Frontal cortex (tissue), 4 donors: ENCODE results near the gene FBXO3. TPM values are rescaled to one million over a fixed set of nuclear protein-coding genes. Genes with fewer than 3 reads are reported as not detected.

Experiments
- DNase-seq, 2 donors: peaks; one replicate each; pipeline ENCODE4 v3.0.0; 2012; ENCODE audit warnings: low spot score in 2 of 2
- FAIRE-seq: peaks from 2 replicates; lab custom pipeline; 2012; peaks lifted over from hg19 to GRCh38; lab: Jason Lieb, UNC
- total RNA-seq: library from RNA; depleted of rRNA; stranded (reverse); fragments of >200 nt; gene quantifications from one replicate; pipeline ENCODE4 v1.2.3, GENCODE V29; 2014
- donor health status: control.
- donor health status: control.
- donor health status: control.

Gene FBXO3
- total RNA-seq, 1 donor from 2014 or later = 90.9 TPM

GRCh38 chr11:33706546-33706945, 67.8 kb downstream of the FBXO3 start:
- FAIRE-seq (no peak), DNase-seq (no peak)

GRCh38 chr11:33704240-33705002, 69.9 kb downstream of the FBXO3 start:
- no peak for DNase-seq
- FAIRE-seq = no peak

- DNase-seq (no peak), FAIRE-seq (no peak)
These were observed 70.5 kb downstream of the FBXO3 start for GRCh38 chr11:33703788-33704187.

DNA sequence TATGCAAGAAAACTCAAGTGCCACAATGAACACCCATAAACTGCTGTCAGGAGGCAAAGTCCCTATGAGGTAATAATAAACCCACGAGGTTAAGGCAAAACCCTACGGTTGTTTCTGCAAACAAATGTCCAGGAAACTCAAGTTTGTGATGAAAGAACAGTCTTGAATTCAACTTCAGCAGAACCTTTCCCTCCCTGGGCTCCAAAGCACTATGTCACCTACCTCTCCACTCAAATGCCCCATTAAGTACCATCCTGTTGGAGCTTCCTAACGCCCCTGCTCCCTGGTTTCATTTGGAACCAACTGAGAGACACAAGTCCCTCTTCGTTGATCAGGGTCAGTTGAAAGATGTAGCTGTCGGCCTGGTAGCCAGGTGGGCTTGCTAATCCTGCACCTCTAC, 71.1 kb downstream of the FBXO3 start:
- DNase-seq (no peak), FAIRE-seq (no peak)

DNA sequence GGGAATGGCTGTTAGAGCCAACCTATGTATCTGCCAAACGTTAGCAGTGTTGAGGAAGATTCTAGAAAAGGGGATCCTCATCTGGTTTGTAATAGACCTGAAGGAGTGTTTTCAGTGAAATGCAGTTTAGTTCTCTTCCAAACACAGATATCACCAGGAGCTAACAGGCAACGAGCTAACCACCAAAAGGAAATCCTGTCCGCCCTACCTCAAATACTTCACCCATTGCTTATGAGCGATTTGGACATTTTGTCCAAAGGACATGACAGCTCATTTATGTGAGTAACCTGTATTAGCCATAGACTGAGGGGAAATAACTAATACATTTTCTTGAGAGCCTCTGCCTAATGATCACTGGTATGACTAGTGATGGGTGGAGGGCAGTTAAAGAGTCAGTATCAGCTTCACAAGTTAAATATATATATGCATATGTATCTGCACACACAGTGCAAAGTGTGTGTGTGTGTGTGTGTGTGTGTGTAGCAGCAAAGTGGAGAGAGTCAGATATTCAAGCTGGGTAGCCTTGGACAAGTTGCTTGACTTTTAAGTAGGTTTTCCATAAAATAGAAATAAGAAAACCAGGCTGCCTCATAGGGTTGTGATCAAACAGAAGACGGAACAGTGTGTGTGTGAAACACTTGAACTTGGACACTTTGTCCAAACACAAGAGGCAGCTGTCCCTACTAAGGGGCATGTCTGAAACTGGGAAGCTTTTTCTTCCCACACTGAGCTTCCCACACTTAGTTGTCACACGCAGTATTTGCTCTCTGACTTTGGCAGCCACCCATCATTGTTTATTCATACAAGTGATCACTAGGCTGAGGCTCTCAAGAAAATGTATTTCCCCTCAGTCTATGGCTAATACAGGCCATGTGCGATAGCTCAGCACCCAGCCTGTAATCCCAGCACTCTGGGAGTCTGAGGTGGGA, 72.8 kb downstream of the FBXO3 start:
- DNase-seq = peak in 1 of 2 donors; percentile 55

GRCh38 chr11:33700502-33701271, 73.6 kb downstream of the FBXO3 start, which contains the start of gene C11orf91:
TSS of gene C11orf91 (minus strand) at chr11:33700826. CDS start at chr11:33700740, 86 bp downstream.
- DNase-seq (peak; percentile 88), FAIRE-seq (no peak)

More for the DNA sequence above, 72.8 kb downstream of the FBXO3 start:
- FAIRE-seq = no peak

- DNase-seq (no peak), FAIRE-seq (no peak)
These were observed 74.2 kb downstream of the FBXO3 start for GRCh38 chr11:33700063-33700501.

DNA sequence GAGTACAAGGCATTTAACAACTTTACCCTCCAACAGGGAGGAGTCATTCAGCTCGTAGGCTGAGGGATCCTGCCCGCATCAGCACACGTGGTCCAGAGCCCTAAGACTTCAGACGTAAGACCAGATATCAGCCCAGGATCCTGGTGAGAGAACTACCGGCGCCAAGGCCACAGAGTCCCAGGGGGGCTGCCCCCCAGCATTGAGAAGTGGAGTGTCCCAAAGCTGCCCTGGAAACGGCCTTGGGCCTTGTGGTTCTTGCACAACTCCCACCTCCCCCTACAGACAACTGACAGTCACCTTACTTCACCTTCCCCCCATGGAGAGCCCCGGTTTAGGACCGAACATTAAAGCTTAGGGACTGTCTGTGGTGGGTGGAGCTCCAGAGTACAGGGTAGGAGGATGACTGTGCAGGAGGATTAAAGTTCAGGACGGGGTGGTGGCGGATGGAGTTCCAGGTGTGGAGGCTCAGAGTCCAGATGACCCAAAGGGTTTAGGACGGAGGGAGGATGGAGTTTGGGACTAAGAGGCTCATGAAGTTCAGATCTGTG, 74.7 kb downstream of the FBXO3 start:
- FAIRE-seq = no peak
- DNase-seq = no peak

DNA sequence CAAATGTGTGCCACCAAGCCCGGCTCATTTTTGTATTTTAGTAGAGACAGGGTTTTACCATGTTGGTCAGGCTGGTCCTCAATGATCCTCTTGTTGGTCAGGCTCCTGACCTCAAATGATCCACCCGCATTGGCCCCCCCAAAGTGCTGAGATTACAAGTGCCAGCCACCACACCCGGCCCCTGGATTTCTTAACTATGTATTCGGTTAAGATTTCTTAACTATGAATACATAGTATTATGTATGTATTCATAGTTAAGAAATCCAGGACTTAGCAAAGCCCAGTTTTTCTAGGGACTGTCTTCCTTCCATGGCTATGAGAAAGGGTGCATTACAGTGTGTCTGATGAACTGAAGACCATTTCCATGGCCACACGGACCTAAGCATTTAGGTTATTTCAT, 75.4 kb downstream of the FBXO3 start:
- FAIRE-seq (no peak), DNase-seq (no peak)

GRCh38 chr11:33697997-33698396, 76.3 kb downstream of the FBXO3 start:
- FAIRE-seq (no peak), DNase-seq (no peak)

DNA sequence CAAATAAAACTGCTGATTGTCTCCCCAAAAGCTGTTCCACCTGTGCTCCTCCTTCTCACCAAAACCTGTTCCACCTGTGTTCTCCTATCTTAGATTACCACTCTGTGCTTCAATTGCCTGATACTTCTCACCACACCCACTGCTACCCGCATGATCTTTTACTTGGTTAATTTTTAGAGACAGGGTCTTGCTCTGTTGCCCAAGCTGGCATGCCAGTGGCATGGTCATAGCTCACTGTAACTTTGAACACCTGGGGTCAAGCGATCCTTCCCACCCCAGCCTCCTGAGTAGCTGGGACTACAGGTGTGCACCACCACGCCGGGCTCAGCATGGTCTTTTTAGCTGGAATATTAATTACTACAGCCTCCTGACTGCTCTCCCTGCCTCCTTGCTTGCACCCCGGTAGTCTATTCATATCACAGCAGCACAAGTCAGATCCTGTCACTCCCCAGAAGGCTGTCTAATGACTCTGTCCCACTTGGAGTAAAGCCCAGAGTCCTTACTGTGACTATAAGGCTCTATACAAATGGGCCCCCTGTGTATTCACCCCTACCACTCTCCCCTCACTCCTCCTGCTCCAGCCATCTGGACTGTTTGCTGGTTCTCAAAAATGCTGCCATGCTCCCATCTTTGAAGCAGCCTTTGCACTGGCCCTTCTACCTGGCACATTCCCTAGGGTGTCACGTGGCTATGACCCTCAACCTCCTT, 77.2 kb downstream of the FBXO3 start:
- DNase-seq (no peak), FAIRE-seq (no peak)

DNA sequence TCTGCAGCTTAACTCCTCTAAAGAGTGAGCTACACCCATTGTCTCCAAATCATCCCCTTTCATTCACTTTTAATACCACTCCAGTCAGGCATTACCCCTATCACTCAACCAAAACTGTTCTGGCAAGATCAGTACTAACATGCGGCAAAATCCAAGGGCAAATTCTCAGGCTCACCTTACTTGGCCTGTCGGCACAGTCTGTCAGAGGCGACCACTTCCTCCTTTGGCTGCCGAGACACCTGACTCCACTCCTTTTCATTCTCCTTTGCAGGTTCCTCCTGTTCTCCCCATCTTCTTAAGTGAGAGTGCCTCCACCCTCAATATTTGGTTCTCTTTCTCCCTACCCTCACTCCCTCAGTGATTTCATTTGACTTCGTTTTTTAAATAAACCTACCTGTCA, 77.9 kb downstream of the FBXO3 start:
- DNase-seq = no peak
- no peak for FAIRE-seq

- FAIRE-seq (no peak), DNase-seq (no peak)
These were observed 79.2 kb downstream of the FBXO3 start for GRCh38 chr11:33695051-33695566.

- no peak for DNase-seq
- no peak for FAIRE-seq
These were observed 79.8 kb downstream of the FBXO3 start for GRCh38 chr11:33694346-33695050.

DNA sequence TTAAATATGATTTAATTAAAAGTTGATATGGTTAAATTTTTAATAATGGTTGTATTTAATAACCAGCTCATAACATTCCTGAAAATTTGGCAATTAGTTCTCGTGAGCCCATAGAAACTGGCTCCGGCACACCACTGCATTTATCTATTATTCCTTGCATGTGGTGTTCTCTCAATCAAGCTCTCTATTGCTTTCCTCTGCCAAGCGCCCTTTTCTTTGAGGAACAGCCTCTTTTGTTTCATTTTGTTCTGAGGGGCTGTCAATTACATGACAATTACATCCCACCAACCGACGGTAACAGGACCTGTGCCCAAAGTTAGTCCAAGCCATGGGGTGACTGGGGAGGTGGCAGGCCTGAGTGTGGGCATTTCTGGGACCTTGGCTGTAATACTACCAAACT, 81.8 kb downstream of the FBXO3 start:
- FAIRE-seq = no peak
- DNase-seq = no peak

GRCh38 chr11:33692013-33692504, 82.3 kb downstream of the FBXO3 start:
- FAIRE-seq = no peak
- peak in 1 of 2 donors; percentile 46 for DNase-seq

DNA sequence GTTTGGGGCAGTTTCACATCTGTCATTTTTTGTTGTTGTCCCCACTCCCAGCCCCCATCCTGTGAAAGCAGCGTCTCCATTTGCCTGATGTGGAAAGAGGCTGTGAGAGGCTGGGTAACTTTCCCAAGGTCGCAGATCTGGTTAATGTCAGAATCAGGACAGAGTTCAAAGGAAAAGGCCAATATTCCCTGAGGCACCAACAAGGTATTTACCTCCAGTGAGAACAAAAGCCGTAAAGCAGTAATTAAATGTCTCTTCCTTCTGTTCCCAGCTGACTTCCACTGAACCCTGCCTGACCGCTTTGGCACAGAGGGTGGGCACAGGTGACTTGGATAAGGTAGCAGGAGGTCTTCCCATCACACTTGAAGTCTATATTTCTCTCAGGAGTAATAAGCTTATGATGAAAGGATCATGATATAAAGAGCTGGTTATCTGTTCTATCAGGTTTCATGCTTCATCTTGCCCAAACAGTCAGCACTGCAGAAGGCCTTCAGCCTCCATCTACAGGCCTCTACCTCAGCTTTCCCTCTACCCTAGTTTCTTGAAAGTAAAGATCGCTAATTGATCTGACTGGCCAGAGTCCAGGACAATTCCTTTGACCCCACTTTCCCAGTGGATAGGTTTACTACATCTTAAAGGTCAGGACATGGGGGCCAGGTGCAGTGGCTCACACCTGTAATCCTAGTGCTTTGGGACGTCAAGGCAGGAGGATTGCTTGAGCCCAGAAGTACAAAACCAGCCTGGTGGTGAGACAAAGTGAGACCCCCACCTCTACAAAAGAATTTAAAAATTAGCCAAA, 83.1 kb downstream of the FBXO3 start:
- DNase-seq (no peak), FAIRE-seq (no peak)
